HG02642 (cell line): ENCODE results near the gene NOC4L.
A peak's percentile ranks its signal among the peaks of the same experiment; 100 is the strongest.

ENCODE experiments used
- ATAC-seq: cut with Tn5 transposase; IDR thresholded peaks from one replicate; pipeline ENCODE4 v1.9.1; 2021; ENCODE audit warnings: mild to moderate bottlenecking; ENCODE audit not compliant: unreplicated experiment, poor library complexity

The NOC4L gene

GRCh38 chr12:132178801-132179401, 34.6 kb downstream of the NOC4L start:
- no peak for ATAC-seq

DNA sequence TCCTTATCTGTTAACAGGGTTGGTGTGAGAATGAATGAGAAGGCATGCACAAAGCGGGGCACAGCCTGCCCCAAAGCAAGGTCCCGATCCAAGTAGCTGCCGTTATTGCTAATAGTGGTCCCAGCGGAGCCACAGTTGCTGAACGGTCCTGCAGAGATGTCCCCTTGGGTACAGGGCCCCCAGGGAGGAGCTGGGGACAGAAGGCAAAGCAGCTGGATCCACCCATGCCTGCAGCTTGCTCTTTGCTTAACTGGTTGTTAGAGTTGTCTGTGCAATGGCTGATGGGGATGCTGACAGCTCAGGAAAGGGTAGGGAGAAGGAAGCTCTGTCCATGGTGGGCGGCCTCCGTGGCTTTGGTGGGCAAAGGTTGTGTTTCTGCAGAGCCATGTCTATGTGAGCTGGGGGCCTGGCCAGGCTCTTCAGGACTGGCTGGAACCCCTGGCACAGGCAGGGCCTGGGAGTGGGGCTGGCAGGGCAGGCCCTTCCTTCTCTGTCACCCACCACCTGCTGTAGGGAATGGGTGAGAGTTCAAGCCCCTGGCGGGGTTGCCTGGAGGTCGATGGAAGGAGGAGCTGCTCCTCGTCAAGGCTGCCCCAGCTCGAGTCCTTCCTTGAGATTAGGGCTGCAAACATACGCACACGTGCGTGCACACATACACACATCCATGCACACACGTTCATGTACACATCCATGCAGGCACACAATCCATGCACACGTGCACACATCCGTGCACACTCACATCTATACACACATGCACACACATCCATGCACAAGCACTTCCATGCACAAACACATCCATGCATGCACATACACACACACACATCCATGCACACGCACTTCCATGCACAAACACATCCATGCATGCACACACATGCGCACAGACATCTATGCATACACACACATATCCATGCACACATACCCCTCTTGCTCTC, 35.4 kb downstream of the NOC4L start:
- ATAC-seq = no peak

GRCh38 chr12:132180648-132181546, 36.6 kb downstream of the NOC4L start:
- ATAC-seq = no peak

DNA sequence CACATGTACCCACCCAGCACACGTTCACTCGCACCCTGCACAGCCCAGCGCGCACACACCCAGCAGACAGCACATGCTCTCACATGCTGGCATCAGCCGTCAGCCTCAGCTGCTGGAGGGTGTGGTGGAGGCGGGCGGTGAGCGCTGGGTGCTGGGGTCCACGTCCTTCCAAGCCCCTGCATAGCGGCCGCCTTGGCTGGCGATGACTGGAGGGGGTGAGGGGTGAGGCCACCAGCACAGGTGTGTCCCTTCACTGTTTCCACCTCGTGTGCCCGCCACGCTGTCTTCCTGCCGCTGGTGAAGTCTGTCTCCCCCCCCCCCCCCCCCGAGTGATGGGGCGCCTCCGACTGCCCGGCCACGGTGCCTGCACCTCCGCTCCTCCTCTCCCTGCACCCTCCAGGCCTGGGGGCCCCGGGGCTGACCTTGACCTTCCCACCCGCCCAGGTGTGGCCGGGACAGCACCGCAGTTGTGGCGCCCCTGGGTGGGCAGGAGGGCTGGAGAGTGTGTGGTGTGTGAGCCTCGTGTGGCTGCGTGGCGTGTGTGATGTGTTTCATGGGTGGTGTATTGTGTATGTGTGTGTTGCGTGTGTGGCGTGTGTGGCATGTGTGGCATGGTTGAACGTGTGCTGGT, 37.4 kb downstream of the NOC4L start:
- ATAC-seq = no peak

DNA sequence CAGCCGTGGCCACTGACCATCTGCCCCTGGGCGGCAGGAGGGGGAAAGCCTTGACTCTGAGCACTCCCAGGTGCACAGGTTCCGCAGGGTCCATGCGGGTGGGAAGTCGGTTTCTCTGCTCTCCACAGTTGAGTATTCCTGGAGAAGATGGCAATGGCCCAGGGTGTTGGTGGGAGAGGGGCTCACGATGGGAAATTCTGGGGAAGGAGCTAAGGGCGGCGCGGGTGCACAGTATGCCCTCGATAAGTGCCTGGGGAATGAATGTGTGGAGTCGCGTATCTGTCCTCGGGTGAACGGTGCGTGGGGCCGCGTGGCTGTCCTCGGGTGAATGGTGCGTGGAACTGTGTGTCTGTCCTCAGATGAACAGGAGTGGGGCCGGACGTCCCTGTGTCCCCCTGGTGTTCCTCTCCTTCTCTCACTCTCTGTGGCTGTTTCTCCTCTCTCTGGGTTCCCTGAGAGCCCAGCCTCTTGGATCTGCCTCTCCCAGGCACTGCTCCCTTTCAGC, 38.0 kb downstream of the NOC4L start:
- ATAC-seq = no peak

- ATAC-seq = no peak
Observed at GRCh38 chr12:132182711-132183365, 38.6 kb downstream of the NOC4L start.

GRCh38 chr12:132185705-132186104, 41.4 kb downstream of the NOC4L start:
- ATAC-seq = no peak

- no peak for ATAC-seq
Observed at GRCh38 chr12:132186208-132186856, 42.1 kb downstream of the NOC4L start.

DNA sequence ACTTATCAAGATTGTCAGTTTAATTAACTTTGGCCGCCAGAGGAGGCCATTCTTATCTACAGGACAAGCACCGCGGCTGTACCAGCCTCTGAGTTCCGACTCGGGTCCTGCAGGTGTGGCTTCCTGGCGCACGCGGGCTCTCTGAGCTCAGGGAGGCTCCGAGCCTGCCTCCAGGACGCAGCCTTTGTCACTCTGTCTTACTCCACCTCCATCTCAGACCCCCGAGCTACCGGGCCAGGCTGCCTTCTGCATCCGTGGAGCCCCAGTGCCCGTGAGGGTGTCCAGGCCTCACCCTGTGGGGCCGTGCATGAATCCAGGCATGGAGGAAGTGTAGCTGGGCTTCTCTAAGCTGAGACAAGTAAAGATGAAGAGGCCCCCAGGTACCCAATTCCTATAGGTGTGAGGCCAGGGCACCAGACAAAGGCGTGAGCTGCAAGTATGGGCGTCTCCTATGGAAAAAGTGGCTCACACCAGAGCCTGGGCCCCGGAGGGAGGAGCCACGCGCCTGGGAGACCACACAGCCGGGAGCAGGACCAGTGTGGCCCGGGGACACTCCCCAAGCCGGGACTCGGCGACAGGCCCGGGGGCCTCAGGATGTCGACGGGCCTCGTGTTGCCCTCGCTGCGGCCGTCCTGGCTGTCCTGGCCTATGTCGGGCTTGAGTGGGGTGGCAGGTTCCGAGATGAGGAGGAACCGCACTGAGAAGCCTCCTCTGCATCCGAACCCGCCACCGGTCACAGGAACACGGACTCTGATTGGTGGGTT, 42.8 kb downstream of the NOC4L start:
- no peak for ATAC-seq

- ATAC-seq = no peak
Observed at GRCh38 chr12:132187646-132188450, 43.6 kb downstream of the NOC4L start.

DNA sequence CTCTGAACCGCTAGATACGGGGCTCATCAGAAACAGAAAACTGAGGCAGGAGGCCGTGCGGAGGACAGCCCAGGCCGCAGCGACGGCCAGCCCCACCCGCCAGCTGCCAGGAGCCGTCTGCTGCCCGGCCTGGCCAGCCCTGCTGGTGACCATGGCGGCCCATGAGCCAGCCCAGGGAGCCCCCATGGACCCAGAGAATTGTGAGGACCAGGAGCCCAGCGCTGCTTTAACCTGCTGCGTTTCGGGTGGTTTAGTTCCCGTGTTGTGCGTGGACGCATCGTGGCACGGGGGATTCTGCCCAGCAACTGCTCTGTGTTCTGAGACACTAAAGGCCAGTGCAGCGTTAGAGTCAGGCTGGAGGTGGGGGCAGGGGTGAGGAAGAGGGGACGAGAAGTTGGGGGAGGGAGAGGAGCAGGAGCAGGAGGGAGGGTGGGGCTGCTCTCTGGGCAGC, 44.2 kb downstream of the NOC4L start:
- no peak for ATAC-seq

- no peak for ATAC-seq
Observed at GRCh38 chr12:132188916-132189325, 44.7 kb downstream of the NOC4L start.

- ATAC-seq = peak; percentile 92
Observed at GRCh38 chr12:132189378-132190011, 45.2 kb downstream of the NOC4L start.

DNA sequence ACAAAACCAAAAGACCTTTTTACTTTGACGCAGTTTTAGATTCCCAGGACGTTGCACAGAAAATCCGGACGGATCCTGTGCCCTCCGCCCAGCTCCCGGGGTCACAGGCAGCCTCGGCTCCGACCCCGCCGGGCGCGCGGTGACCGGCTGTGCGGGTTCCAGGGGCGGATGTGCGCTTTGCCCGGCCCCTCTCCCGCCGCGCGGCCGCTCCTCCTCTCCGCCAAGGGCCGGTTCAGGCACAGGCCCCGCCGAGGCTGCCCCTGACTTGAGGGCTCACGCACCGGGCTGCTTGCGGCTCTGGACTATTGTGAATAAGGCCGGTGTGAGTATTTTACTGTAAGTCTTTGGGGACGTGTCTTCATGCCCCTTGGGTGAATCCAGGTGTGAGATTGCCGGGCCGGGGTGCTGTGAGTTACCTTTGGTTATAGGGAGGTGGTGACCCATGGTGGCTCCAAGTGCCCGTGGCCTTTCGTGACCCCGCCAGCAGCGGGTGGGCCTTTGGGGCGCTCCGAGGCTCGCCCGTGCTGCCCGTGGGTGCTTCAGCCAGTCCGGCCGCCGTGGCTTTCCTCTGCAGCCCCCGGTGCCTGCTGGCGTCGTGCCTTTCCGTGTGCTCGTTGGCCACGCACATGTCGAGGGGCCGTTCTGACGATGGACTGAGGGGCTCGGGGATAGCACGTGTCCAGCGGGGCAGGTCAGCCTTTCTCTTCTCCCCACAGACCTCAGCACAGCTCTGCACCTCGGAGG, 45.9 kb downstream of the NOC4L start:
- peak; percentile 20 for ATAC-seq

- ATAC-seq = no peak
Observed at GRCh38 chr12:132190834-132191500, 46.7 kb downstream of the NOC4L start.
